GM20000 (cell line): ENCODE data around the gene PRICKLE4.

Experiments
- DNase-seq: peaks from one replicate; pipeline ENCODE4 v3.0.0; 2012; ENCODE audit warnings: low spot score
- CTCF ChIP-seq: IDR thresholded peaks from 2 replicates; pipeline ENCODE4 v1.5.1; 2012; ENCODE audit warnings: mild to moderate bottlenecking, control low read depth; ENCODE audit errors: extremely low read depth, missing control alignments

PRICKLE4 gene

GRCh38 chr6:41780551-41781365 is at the start of gene PRICKLE4:
Gene PRICKLE4 (plus strand): TSS chr6:41780782. CDS start chr6:41783474, 2,692 bp downstream.
- peak; percentile 39 for DNase-seq
- TF ChIP-seq CTCF = no peak

- no peak for DNase-seq
- no peak for TF ChIP-seq CTCF
Observed at GRCh38 chr6:41731561-41732086, 49.0 kb upstream of the PRICKLE4 start.

- no peak for TF ChIP-seq CTCF
- DNase-seq = no peak
Observed at GRCh38 chr6:41732149-41732548, 48.4 kb upstream of the PRICKLE4 start.

GRCh38 chr6:41732591-41733359 is 47.8 kb upstream of the PRICKLE4 start:
- no peak for TF ChIP-seq CTCF
- DNase-seq = peak; percentile 87

- no peak for DNase-seq
- TF ChIP-seq CTCF = no peak
Observed at GRCh38 chr6:41733360-41733706, 47.2 kb upstream of the PRICKLE4 start.

- no peak for TF ChIP-seq CTCF
- peak; percentile 97 for DNase-seq
Observed at GRCh38 chr6:41733707-41734665, 46.6 kb upstream of the PRICKLE4 start.
